ENCODE data around the gene FAM76A.

- TF ChIP-seq CTCF (IDR thresholded peaks at IDR 0.05) (no peak), POLR2A (IDR thresholded peaks at IDR 0.05) (no peak), EP300 (IDR thresholded peaks at IDR 0.05) (no peak)
Observed at GRCh38 chr1:27782950-27783349, 57.2 kb downstream of the FAM76A start.

All from ovary (tissue), 3 donors.